ENCODE data around the gene SURF6. TPM values are rescaled to one million over a fixed set of nuclear protein-coding genes. Genes with fewer than 3 reads are reported as not detected.
"Not testable (repeated sequence)": the region's sequence is repeated elsewhere in the genome, so short reads cannot be mapped to it uniquely, and the experiment has no call there.

Gene SURF6
- total RNA-seq, 1 experiment from 2014 or later, result 27.8 TPM

GRCh38 chr9:133348718-133349573, 13.0 kb upstream of the SURF6 start:
- DNase-seq (ENCODE audit: low read depth), result no peak

- peak; percentile 95 for DNase-seq (ENCODE audit: low read depth)
Observed at GRCh38 chr9:133347985-133348717, 12.2 kb upstream of the SURF6 start, which contains the start of the genes MED22 and RPL7A. Gene MED22 (minus strand): TSS chr9:133348131. CDS start chr9:133346662, 1,469 bp downstream. Gene RPL7A (plus strand): TSS chr9:133348218. CDS start chr9:133348244, 26 bp downstream.

GRCh38 chr9:133347515-133347984, 11.6 kb upstream of the SURF6 start:
- DNase-seq (ENCODE audit: low read depth), result no peak

GRCh38 chr9:133346021-133346785, 10.2 kb upstream of the SURF6 start:
- DNase-seq (ENCODE audit: low read depth), result no peak

GRCh38 chr9:133345596-133345995, 9.6 kb upstream of the SURF6 start:
- DNase-seq (ENCODE audit: low read depth), result no peak

- no peak for DNase-seq (ENCODE audit: low read depth)
Observed at GRCh38 chr9:133344979-133345378, 9.0 kb upstream of the SURF6 start.

- DNase-seq (ENCODE audit: low read depth), result no peak
Observed at GRCh38 chr9:133344071-133344470, 8.1 kb upstream of the SURF6 start.

- no peak for DNase-seq (ENCODE audit: low read depth)
Observed at GRCh38 chr9:133342570-133342969, 6.6 kb upstream of the SURF6 start.

GRCh38 chr9:133342069-133342406, 6.0 kb upstream of the SURF6 start:
- no peak for DNase-seq (ENCODE audit: low read depth)

GRCh38 chr9:133341369-133342068, 5.5 kb upstream of the SURF6 start:
- DNase-seq (ENCODE audit: low read depth), result no peak

GRCh38 chr9:133340916-133341315, 4.9 kb upstream of the SURF6 start:
- no peak for DNase-seq (ENCODE audit: low read depth)

GRCh38 chr9:133340256-133340655, 4.3 kb upstream of the SURF6 start:
- no peak for DNase-seq (ENCODE audit: low read depth)

- no peak for DNase-seq (ENCODE audit: low read depth)
Observed at GRCh38 chr9:133339641-133340040, 3.7 kb upstream of the SURF6 start.

- DNase-seq (ENCODE audit: low read depth), result not testable (repeated sequence)
Observed at GRCh38 chr9:133334888-133335287, 1.1 kb downstream of the SURF6 start.

- no peak for DNase-seq (ENCODE audit: low read depth)
Observed at GRCh38 chr9:133334161-133334560, 1.8 kb downstream of the SURF6 start.

- DNase-seq (ENCODE audit: low read depth), result no peak
Observed at GRCh38 chr9:133333566-133333965, 2.4 kb downstream of the SURF6 start.

GRCh38 chr9:133333011-133333410, 3.0 kb downstream of the SURF6 start:
- DNase-seq (ENCODE audit: low read depth), result no peak

- DNase-seq (ENCODE audit: low read depth), result no peak
Observed at GRCh38 chr9:133332381-133332730, 3.6 kb downstream of the SURF6 start.

- DNase-seq (ENCODE audit: low read depth), result no peak
Observed at GRCh38 chr9:133331641-133332380, 4.2 kb downstream of the SURF6 start.

GRCh38 chr9:133331221-133331620, 4.8 kb downstream of the SURF6 start:
- no peak for DNase-seq (ENCODE audit: low read depth)
